Coronary artery (tissue), 2 donors: ENCODE measurements around the gene CNPY4.
A peak's percentile ranks its signal among the peaks of the same experiment; 100 is the strongest.

Experiments
- DNase-seq: peaks from one replicate; pipeline ENCODE4 v3.0.0-alpha.2; 2017; ENCODE audit warnings: low spot score
- H3K27ac ChIP-seq, 2 donors: fragments of 200-600 bp; sonication (generic); one replicate each; pipeline ENCODE4 v1.5.1; 2016 to 2019
- H3K4me3 ChIP-seq: fragments of 200-600 bp; sonication (generic); 2 replicates; pipeline ENCODE4 v1.5.1; 2016; ENCODE audit warnings: mild to moderate bottlenecking, moderate library complexity
- CTCF ChIP-seq: fragments of 200-600 bp; sonication (generic); IDR thresholded peaks from one replicate; pipeline ENCODE4 v1.5.1; 2019; ENCODE audit warnings: antibody characterized with exemption

CNPY4 gene

GRCh38 chr7:100099452-100099851 lies 20.0 kb upstream of the CNPY4 start:
- Histone ChIP-seq H3K4me3 (peak overlapping the region; percentile 82), H3K27ac (peak overlapping the region; percentile 82 to 97)
- TF ChIP-seq CTCF = no peak
- DNase-seq = no peak

- peak; percentile 98 for DNase-seq
- peak overlapping the region; percentile 82 to 97 for H3K27ac ChIP-seq
- H3K4me3 ChIP-seq = peak overlapping the region; percentile 82
- no peak for TF ChIP-seq CTCF
These were observed 18.9 kb upstream of the CNPY4 start for GRCh38 chr7:100100420-100101015.

DNA sequence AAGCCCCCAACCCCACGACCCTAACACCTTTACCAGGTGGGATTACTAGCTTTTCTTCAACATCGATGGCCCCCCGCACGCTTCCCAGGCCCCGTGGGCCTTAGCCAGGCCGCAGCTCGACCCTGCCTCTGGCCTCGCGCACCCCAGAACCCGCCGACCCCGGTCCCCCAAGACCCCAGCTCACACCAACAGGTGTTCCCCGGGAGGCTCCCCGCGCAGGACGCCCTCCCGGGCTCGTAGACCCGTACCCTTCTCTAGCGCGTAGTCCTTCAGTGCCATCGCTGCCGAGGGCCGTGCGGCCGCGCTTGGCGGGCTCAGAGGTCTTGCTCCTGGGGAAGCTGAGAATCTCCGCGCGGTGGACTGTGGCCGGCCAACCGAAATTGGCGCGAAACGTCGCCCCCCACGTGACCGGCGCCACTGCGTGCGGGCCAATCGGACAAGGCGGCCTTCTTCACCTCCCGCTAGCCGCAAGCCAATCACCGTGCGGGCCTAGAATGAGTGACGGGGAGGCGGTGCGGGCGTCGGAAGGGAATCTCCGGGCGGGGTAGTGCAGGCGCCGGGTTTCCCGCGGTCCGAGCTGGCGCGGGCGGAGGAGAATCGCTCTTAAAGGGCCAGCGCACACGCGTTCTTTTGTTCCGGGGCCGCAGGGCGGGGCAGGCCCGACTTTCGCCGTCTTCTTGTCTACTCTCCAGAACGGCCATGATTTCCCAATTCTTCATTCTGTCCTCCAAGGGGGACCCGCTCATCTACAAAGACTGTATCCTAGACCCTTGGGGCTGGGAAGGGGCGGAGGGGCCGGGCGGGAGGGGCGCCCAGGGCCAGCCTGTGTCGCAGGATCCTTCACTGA lies 18.2 kb upstream of the CNPY4 start, which contains the start of the genes AP4M1 and MCM7:
Gene AP4M1, plus strand, starts transcription at position 628 of the 847 bp plus-strand sequence. Its CDS starts 72 bp downstream, at position 700.
Gene MCM7, minus strand, starts transcription at position 382 of the 847 bp plus-strand sequence. Its CDS starts 103 bp downstream, at position 279.
- TF ChIP-seq CTCF = no peak
- Histone ChIP-seq H3K27ac (peak within 1 kb of the TSS; percentile 82 to 97), H3K4me3 (peak within 1 kb of the TSS; percentile 82)
- peak; percentile 99 for DNase-seq

GRCh38 chr7:100102950-100103840 lies 16.2 kb upstream of the CNPY4 start:
- Histone ChIP-seq H3K4me3 (no peak overlapping the region), H3K27ac (peak overlapping the region in 1 of 2 donors; percentile 97)

DNA sequence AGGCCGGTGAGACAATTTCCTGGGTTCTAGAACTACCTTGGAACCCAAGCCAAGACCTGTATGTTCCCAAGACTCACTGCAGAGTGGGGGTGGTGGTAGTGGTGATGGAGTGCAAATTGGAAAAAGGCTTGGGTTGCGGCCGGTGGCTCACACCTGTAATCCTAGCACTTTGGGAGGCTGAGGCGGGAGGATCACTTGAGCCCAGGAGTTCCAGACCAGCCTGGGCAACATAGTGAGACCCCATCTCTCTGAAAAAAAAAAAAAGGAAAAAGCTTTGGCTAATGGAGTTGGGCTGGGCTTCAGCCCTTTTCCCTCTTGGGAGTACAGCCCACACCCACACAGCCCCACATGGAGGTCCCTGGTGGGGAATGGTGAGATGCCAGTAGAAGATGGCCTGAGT lies 13.9 kb upstream of the CNPY4 start:
- no peak for TF ChIP-seq CTCF
- H3K4me3 ChIP-seq = no peak overlapping the region
- no peak for DNase-seq
- H3K27ac ChIP-seq = no peak overlapping the region

More at GRCh38 chr7:100102950-100103840, 16.2 kb upstream of the CNPY4 start:
- DNase-seq = no peak
- TF ChIP-seq CTCF = no peak

DNA sequence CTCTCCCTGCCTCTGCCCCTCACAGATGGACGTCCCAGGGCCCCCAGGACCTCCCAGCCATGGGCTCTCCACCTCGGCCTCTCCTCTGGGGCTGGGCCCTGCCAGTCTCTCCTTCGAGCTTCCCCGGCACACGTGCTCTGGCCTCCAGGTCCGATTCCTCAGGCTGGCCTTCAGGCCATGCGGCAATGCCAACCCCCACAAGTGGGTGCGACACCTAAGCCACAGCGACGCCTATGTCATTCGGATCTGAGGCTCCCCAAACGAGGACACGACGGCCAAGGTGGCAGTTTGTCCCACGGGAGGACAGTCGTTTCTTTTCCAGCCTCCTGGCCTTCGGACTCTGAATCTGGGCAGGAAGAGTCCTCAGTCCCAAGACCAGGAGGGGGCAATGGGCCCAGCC lies 12.8 kb upstream of the CNPY4 start:
- no peak overlapping the region for H3K4me3 ChIP-seq
- no peak overlapping the region for H3K27ac ChIP-seq
- DNase-seq = no peak
- TF ChIP-seq CTCF = no peak
